GM18526 (cell line): ENCODE data around the gene AOC3.

Experiments used
- POLR2A ChIP-seq: IDR thresholded peaks from 3 replicates; pipeline ENCODE4 v1.6.1; 2011; ENCODE audit not compliant: insufficient read length; ENCODE audit errors: extremely low read depth

Gene AOC3

GRCh38 chr17:42853597-42853967 lies 2.6 kb downstream of the AOC3 start:
- TF ChIP-seq POLR2A = no peak

GRCh38 chr17:42853968-42854790 lies 3.2 kb downstream of the AOC3 start:
- no peak for TF ChIP-seq POLR2A

DNA sequence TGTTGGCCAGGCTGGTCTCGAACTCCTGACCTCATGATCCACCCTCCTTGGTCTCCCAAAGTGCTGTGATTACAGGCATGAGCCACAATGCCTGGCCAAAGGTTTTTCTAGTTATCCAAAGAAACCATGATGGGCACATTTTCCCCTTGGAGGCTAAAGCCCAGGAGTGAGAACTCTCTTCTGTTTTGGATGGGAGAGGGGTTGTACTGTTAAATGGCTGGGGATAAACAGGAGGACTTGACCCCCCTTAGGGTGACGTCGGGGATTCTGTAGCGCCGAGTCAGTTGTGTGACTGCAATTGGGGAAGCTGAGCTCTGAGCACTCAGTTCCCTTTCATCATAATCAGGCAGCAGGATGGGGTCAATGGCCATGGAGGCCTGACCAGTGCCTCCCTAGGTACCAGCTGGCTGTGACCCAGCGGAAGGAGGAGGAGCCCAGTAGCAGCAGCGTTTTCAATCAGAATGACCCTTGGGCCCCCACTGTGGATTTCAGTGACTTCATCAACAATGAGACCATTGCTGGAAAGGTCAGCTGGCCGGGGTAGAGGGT lies 4.1 kb downstream of the AOC3 start:
- no peak for TF ChIP-seq POLR2A

DNA sequence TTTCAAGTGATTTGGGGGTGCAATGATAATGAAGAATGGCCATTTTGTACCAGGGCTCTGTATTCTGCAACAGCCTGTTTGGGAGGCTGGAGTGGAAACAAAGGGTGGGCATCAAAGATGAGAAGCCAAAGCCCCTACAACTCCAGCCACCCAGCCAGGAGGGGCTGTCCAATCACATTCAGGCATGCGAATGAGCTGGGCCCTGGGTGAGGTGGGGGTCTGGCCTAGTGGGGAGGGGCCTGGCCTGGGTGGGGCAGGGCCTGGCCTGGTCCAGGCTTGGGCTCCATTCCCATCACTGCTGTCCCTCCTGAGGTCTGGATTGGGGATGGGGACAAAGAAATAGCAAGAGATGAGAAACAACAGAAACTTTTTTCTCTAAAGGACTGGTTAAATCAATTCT lies 6.4 kb downstream of the AOC3 start:
- no peak for TF ChIP-seq POLR2A

GRCh38 chr17:42865638-42866094 lies 14.7 kb downstream of the AOC3 start:
- TF ChIP-seq POLR2A = no peak

GRCh38 chr17:42866216-42866615 lies 15.2 kb downstream of the AOC3 start:
- no peak for TF ChIP-seq POLR2A

DNA sequence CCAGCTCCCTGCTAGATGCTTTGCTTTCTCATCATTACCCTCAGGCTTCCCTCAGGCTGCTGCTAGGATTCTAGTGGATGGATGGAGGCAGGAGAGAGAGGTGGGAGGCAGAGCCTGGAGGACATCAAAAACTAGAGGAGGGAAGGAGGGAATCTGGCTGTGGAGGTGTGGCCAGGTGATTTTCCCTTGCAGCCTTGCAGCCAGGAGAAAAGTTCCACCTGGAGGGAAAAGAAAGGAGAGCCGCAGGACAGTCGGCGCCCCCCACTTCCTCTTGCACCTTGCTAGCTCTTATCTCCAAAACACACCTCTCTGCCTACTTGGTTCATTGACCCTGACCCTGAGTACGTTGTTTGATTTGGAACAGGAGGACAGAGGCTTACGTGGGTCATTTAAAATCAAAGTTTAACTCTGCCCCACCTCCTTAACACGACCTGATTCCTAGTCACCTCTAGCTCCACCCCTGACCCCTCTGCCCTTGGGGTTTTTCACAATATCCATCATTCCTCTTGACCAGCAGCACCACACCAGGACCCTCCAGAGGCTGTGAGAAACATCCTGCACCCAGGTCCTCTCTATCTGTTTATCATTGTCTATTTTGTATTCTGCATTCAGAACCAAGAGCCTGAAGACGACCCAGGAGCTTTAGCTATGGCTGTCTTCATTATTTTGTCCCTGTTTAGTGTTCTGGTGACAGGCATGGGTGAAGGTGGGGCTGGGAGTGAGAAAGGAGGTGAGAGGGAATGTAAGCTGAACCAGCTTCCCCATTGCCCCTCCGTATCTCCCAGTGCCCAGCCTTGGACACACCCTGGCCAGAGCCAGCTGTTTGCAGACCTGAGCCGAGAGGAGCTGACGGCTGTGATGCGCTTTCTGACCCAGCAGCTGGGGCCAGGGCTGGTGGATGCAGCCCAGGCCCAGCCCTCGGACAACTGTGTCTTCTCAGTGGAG lies 15.9 kb downstream of the AOC3 start:
- TF ChIP-seq POLR2A = no peak

DNA sequence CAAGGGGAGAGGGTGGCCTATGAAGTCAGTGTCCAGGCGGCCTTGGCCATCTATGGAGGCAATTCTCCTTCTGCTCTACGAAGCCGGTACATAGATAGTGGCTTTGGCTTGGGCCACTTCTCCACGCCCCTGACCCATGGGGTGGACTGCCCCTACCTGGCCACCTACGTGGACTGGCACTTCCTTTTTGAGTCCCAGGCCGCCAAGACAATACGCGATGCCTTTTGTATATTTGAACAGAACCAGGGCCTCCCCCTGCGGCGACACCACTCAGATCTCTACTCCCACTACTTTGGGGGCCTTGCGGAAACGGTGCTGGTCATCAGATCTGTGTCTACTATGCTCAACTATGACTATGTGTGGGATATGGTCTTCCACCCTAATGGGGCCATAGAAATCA lies 17.3 kb downstream of the AOC3 start:
- TF ChIP-seq POLR2A = no peak

DNA sequence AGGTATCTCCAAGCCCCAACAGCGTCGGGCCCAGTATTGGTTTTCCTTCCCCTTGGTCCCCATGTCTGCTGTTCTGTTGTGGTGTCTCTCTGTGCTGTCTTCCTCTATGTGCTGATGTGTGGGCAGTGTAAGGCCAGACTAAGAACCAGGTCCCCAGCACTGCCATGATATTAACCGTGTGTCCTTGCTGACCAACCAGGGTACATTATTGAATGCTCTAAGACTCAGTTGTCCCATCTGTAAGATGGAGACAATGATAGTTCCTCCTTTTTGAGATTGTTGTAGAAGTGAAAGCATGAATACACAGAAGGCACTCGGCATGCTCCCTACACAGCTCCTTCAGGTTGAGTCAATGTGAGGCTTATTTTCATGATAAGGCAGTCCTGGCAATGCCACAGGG lies 20.6 kb downstream of the AOC3 start:
- no peak for TF ChIP-seq POLR2A

DNA sequence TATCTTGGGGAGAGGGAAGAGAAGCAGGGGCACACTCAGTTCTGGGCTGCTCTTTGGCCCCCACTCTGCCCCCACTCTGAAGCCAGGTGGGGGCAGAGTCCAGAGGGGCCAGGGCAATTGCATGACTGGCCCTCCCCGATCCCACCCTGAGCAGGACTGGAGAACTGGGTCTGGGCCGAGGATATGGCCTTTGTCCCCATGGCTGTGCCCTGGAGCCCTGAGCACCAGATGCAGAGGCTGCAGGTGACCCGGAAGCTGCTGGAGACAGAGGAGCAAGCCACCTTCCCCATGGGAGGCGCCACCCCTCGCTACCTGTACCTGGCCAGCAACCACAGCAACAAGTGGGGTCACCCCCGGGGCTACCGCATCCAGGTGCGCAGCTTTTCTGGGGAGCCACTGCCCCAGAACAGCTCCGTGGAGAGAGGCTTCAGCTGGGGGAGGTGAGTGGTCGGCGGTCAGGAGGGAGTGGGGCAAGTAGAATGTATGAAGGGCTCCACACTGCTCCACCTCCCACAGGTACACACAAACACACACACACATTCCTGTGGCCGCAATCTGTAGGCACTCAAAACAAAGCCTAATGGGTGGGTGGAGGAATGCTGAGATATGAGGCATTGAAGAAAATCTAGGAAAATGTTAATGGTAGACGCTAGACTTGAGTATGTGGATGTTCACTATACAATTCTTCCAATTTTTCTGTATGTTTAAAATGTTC lies 21.4 kb downstream of the AOC3 start:
- no peak for TF ChIP-seq POLR2A

DNA sequence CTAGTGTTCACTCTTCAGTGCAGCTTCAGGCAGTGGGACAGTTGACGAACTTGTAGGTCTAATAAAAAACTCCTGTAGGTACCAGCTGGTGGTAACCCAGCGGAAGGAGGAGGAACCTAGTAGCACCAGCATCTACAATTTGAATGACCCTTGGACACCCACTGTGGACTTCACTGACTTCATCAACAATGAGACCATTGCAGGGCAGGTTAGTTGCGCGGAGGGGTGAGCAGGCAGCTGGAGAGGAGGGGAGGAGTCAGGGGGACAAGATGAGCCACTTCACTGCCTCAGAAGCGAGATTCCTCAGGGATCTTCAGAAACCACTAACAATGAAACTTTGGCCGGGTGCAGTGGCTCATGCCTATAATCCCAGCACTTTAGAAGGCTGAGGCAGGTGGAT lies 22.3 kb downstream of the AOC3 start:
- no peak for TF ChIP-seq POLR2A

DNA sequence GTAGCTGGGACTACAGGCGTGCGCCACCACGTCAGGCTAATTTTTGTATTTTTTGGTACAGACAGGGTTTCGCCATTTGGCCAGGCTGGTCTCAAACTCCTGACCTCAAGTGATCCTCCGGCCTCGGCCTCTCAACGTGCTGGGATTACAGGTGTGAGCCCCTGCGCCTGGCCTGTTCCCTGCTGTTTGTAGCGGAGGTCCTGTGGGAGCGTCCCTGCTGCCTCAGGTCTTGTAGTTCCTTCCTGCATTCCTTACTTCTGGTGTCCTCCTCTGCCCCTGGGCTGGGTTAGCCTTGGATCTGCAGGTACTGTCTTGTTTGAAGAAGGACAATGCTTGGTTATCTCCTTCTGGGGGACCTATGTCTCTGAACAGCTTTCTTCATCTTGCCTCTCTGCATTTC lies 26.0 kb downstream of the AOC3 start:
- no peak for TF ChIP-seq POLR2A

DNA sequence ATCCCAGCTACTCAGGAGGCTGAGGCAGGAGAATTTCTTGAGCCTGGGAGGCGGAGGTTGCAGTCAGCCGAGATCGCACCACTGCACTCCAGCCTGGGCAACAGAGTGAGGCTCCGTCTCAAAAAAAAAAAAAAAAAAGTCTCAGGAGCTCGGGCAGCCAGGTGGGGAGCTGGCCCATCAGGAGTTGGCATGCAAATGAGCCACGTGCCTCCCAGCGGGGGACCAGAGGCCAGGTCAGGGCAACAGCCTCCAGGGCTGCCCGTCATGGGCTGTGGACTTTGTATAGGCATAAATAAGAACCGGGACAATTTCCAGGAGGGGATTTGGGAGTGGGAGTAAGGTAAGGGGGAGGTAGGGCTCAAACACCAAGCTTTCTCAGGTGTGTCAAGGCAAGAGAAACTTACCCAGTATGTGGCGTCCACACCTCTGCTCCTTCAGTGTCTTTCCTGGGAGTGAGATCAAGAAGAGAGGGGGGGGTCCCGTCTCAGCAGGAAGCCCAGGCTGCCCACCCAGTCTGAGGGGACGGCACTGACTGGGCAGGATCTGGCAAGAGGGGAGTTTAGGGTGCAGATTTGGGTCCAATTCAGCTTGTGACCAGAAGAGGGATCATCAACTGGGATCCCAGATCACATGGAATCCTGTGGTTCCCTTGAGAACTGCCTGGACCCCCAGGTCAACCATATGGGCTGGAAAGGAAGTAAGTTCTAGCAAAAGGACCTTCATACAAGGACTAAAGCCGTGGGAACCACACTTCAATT lies 27.3 kb downstream of the AOC3 start:
- TF ChIP-seq POLR2A = no peak

GRCh38 chr17:42878924-42879595 lies 28.1 kb downstream of the AOC3 start:
- no peak for TF ChIP-seq POLR2A
